SH-SY5Y (cell line): ENCODE measurements around the gene MOCS1.

Experiments
- GATA2 ChIP-seq: IDR thresholded peaks from 2 replicates; pipeline ENCODE4 v1.6.1; 2011; ENCODE audit warnings: mild to moderate bottlenecking, low read depth, low read length
- GATA3 ChIP-seq: IDR thresholded peaks from 2 replicates; pipeline ENCODE4 v1.6.1; 2011; ENCODE audit warnings: low read depth, mild to moderate bottlenecking, low read length, moderate library complexity

The MOCS1 gene

DNA sequence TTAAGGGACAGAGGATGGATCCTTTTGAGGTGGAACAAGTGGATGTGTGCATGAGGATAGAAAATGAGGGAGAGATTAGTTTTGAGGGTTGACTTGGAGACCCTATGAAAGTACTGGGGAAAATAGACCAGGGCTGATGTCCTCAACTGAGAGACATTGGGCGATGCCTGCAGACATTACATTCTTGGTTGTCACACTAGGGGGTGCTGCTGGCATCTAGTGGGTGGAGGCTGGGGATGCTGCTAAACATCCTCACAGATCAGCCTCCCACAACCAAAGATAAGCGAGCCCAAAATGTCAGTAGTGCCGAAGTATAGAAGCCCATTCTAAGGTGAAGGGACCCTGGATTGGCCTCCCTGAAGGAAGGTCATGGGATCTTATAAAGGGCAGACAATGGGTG lies 63.3 kb downstream of the MOCS1 start:
- TF ChIP-seq GATA2 (no peak), GATA3 (no peak)

DNA sequence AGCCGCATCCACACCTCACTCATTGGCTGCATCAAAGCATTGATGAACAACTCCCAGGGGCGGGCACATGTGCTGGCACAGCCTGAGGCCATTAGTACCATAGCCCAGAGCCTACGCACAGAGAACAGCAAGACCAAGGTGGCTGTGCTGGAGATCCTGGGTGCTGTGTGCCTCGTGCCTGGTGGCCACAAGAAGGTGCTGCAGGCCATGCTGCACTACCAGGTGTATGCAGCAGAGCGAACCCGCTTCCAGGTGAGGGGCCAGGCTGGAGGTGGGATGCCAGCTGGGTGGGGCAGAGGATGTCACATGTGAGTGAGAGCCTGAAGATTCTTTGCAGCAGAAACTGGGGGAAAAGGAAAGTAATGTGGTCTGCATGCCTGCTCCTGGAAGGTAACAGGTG lies 66.7 kb downstream of the MOCS1 start:
- TF ChIP-seq GATA3 (no peak), GATA2 (no peak)

DNA sequence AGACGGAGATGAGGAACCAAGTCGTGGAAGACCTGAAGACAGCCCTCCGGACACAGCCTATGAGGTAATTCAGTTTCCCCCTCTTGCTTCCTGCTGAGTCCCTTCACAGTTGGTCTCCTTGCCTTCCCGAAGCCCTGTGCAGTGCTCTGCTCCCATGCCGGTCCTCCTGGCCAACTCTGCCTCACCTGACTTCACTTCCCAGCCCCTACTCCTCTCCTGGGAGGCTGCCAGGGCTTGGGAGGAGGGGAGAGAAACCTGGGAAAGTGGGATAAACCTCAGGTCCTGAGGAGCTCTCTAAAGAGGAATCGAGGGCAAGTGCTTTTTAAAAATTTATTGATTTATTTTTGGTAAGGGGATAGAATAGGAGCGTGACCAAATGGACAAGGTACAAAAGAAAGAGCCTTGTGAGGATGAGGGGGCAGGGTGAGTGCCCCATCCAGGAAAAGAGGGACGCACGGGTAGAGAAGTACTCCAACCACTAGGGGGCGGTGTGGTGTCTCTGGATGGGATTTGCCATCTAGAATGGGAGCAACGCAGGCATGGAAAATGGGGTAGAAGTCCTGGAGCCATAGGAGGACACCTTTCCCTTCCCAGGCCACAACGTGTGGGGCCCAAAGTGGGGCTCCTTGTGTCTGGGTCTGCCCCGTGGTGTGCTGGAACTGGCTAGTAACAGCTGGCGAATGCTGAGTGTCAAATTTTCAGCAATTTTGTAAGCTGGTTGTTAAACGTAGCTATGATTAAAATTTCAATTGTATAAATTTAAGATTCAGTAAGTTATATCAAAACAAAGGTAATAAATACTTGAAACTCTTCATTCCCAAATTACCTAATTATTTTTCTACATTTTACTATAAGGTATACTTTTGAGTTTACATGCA lies 69.0 kb downstream of the MOCS1 start:
- no peak for TF ChIP-seq GATA2
- TF ChIP-seq GATA3: no peak

DNA sequence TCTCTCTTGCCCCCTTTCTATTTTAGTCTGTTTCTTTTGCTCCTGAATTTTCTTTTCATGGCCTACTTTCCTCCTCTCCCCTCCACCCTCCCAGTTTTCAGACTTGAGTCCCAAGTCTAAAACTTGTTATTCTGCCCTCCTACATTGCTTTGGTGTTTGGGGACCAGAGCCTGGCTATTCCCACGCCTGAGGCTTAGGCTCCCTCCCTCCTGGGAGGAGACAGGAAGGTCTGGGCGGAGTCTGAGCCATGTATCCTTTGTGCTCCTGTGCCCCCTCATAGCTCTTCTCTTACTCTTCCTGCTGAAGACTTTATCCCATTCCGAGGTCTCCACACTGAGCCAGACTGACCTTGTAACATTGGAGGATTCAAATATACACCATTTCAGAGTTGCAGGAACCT lies 72.6 kb downstream of the MOCS1 start:
- TF ChIP-seq GATA2 (no peak), GATA3 (no peak)

DNA sequence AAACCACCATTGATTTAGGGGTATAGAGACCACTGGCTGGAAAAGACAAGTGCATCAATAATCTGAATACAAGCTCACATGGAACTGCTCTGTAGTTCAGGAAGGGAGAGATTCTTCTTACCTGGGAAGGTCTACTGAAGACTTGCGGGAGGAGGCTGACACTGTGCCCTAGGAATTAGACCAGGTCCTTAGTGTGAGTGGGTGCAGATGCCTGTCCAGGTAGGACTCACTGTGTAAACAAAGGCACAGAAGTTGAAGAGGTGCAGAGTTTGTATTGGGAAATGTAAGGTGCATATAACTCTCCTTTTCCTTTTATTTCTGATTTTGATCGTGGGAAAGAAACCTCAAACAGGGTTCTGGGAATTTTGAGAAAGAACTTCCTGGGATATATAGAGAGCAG lies 75.2 kb downstream of the MOCS1 start:
- TF ChIP-seq GATA3 (no peak), GATA2 (no peak)

DNA sequence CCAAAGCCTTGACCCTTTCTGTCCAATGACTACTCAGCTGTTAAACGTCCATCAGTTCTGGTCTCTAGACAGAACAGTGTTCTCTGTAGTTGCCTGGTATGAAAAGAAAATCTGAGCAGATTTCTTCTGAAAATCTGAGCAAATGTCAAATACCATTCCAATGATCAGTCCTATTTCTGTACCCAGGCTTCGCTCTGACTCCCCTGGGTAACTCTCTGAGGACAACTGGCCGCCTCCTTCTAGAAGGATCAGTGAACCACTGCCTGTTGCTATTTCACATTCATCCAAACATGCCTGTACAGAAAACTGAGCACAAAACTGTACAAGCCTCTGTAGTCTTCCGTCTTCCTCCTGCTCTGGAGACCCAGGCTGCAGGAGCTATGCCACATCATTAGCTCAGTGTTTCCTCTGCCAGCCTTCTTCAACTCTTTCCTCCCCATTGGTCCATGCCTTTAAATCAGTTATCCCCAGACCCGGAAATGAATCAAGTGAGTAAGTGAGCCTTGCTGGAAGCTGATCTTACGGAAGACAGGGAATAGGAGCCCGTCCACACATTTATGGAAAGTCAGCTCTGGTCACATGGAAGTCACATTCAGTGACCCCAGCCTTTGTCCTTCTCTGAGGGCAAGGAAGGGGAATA lies 78.8 kb downstream of the MOCS1 start:
- TF ChIP-seq GATA2: no peak
- TF ChIP-seq GATA3: no peak
